GM23338 (cell line): Measurements from ENCODE around the gene CYP19A1. TPM values are rescaled to one million over a fixed set of nuclear protein-coding genes. Genes with fewer than 3 reads are reported as not detected.

Experiments
- ATAC-seq: fragments of 200-7000 bp; cut with Tn5 transposase; 3 replicates; pipeline ENCODE4 v1.9.1; 2020
- DNase-seq: peaks from one replicate; pipeline ENCODE4 v3.0.0-alpha.2; 2015; ENCODE audit warnings: low spot score
- H2AFZ ChIP-seq: fragments of 200-600 bp; sonication (generic); 2 replicates; pipeline ENCODE4 v1.8.0; 2016; ENCODE audit warnings: antibody characterized with exemption, mild to moderate bottlenecking, moderate library complexity
- H3F3A ChIP-seq: fragments of 200-600 bp; sonication (generic); replicated peaks from 2 replicates; pipeline ENCODE4 v1.8.0; 2017; ENCODE audit warnings: antibody characterized with exemption, mixed run types, low read depth
- H3K27ac ChIP-seq: fragments of 200-600 bp; sonication (generic); 2 replicates; pipeline ENCODE4 v1.6.1; 2016; ENCODE audit warnings: low read depth
- H3K27me3 ChIP-seq: fragments of 200-600 bp; sonication (generic); 2 replicates; pipeline ENCODE4 v1.8.0; 2016; ENCODE audit warnings: mild to moderate bottlenecking, mixed run types, moderate library complexity; ENCODE audit not compliant: insufficient read depth
- H3K36me3 ChIP-seq: fragments of 200-600 bp; sonication (generic); 2 replicates; pipeline ENCODE4 v1.8.0; 2016; ENCODE audit warnings: mild to moderate bottlenecking; ENCODE audit not compliant: insufficient read depth
- H3K4me1 ChIP-seq: fragments of 200-600 bp; sonication (generic); 2 replicates; pipeline ENCODE4 v1.8.0; 2016; ENCODE audit warnings: mild to moderate bottlenecking, moderate library complexity; ENCODE audit not compliant: insufficient read depth
- H3K4me2 ChIP-seq: fragments of 200-600 bp; sonication (generic); 2 replicates; pipeline ENCODE4 v1.7.1; 2017; ENCODE audit warnings: mixed run types
- H3K4me3 ChIP-seq: fragments of 200-600 bp; sonication (generic); 2 replicates; pipeline ENCODE4 v1.6.1; 2016; ENCODE audit warnings: mixed run types
- H3K79me2 ChIP-seq: fragments of 200-600 bp; sonication (generic); replicated peaks from 2 replicates; pipeline ENCODE4 v1.8.0; 2017; ENCODE audit warnings: mild to moderate bottlenecking; ENCODE audit not compliant: insufficient read depth
- H3K9me2 ChIP-seq: fragments of 200-600 bp; sonication (generic); 2 replicates; pipeline ENCODE4 v1.8.0; 2017; ENCODE audit not compliant: insufficient read depth
- H4K20me1 ChIP-seq: fragments of 200-600 bp; sonication (generic); replicated peaks from 2 replicates; pipeline ENCODE4 v1.8.0; 2017; ENCODE audit warnings: mild to moderate bottlenecking; ENCODE audit not compliant: insufficient read depth
- H3K27ac Mint-ChIP-seq: 2 replicates; pipeline ENCODE4 v1.8.0; 2020; ENCODE audit warnings: inconsistent platforms, mild to moderate bottlenecking, moderate library complexity, mixed read lengths
- H3K27me3 Mint-ChIP-seq: 3 replicates; pipeline ENCODE4 v1.8.0; 2022; ENCODE audit warnings: low read depth, mild to moderate bottlenecking, moderate library complexity, mixed read lengths, inconsistent platforms; ENCODE audit not compliant: insufficient read depth, poor library complexity
- H3K36me3 Mint-ChIP-seq: 3 replicates; pipeline ENCODE4 v1.8.0; 2021; ENCODE audit warnings: low read depth, mild to moderate bottlenecking, inconsistent platforms, moderate library complexity, mixed read lengths
- H3K4me1 Mint-ChIP-seq: 3 replicates; pipeline ENCODE4 v1.8.0; 2020; ENCODE audit warnings: mild to moderate bottlenecking, inconsistent platforms, mixed read lengths
- H3K4me3 Mint-ChIP-seq: 3 replicates; pipeline ENCODE4 v1.8.0; 2021; ENCODE audit warnings: moderate library complexity, mild to moderate bottlenecking, inconsistent platforms, mixed read lengths
- H3K9me3 Mint-ChIP-seq: 3 replicates; pipeline ENCODE4 v1.8.0; 2020; ENCODE audit warnings: moderate library complexity, mild to moderate bottlenecking, inconsistent platforms, mixed read lengths
- CREB1 ChIP-seq: fragments of 250-450 bp; sonication (Bioruptor Pico); IDR thresholded peaks from 2 replicates; pipeline ENCODE4 v1.5.0; 2020; ENCODE audit warnings: low read depth, mild to moderate bottlenecking, moderate library complexity
- CTCF ChIP-seq, 2 experiments: fragments of 200-600 bp in 1 of 2; sonication (generic) in 1 of 2; conservative IDR thresholded peaks; 2 replicates each; pipeline versions ENCODE4 v1.5.1 to v1.6.1; 2016 to 2017; ENCODE audit warnings: antibody characterized with exemption in 2 of 2, low read depth in 2 of 2, mild to moderate bottlenecking in 2 of 2, moderate library complexity in 1 of 2
- ETS1 ChIP-seq: IDR thresholded peaks from 2 replicates; pipeline ENCODE4 v1.6.1; 2016; ENCODE audit warnings: antibody characterized with exemption
- EZH2 ChIP-seq: fragments of 200-600 bp; sonication (generic); IDR thresholded peaks from one replicate; pipeline ENCODE4 v1.8.0; 2017; ENCODE audit warnings: antibody characterized with exemption, mild to moderate bottlenecking, low read depth; ENCODE audit not compliant: unreplicated experiment
- EZH2phosphoT487 ChIP-seq: fragments of 200-600 bp; sonication (generic); IDR thresholded peaks from one replicate; pipeline ENCODE4 v1.8.1; 2018; ENCODE audit warnings: antibody characterized with exemption; ENCODE audit not compliant: unreplicated experiment
- JUNB ChIP-seq: IDR thresholded peaks from one replicate; pipeline ENCODE4 v1.6.1; 2016; ENCODE audit warnings: antibody characterized with exemption; ENCODE audit not compliant: unreplicated experiment
- NANOG ChIP-seq: IDR thresholded peaks from 2 replicates; pipeline ENCODE4 v1.6.1; 2016; ENCODE audit warnings: antibody characterized with exemption, borderline replicate concordance
- POLR2AphosphoS5 ChIP-seq: IDR thresholded peaks from 2 replicates; pipeline ENCODE4 v1.6.1; 2016; ENCODE audit warnings: antibody characterized with exemption, low read depth
- REST ChIP-seq: IDR thresholded peaks from one replicate; pipeline ENCODE4 v1.6.1; 2018; ENCODE audit warnings: antibody characterized with exemption; ENCODE audit not compliant: unreplicated experiment
- STAT1 ChIP-seq: IDR thresholded peaks from one replicate; pipeline ENCODE4 v1.6.1; 2016; ENCODE audit warnings: antibody characterized with exemption; ENCODE audit not compliant: unreplicated experiment
- ZNF114 ChIP-seq: fragments of 250-450 bp; sonication (Bioruptor Pico); IDR thresholded peaks from 2 replicates; pipeline ENCODE4 v1.5.0; 2020; ENCODE audit warnings: mild to moderate bottlenecking, moderate library complexity
- ZNF331 ChIP-seq: fragments of 250-450 bp; sonication (Bioruptor Pico); IDR thresholded peaks from 2 replicates; pipeline ENCODE4 v1.5.0; 2020; ENCODE audit warnings: low read depth, mild to moderate bottlenecking, moderate library complexity
- polyA plus RNA-seq: library from polyadenylated mRNA; unstranded; fragments of >200 nt; fragmentation: Nextera tagmentation; extraction: Ambion mirVana; gene quantifications from 2 replicates; pipeline ENCODE4 v1.2.1, GENCODE V29; 2016
- total RNA-seq: library from RNA; depleted of rRNA; stranded (reverse); fragments of >200 nt; shearing (Covaris generic); gene quantifications from 2 replicates; pipeline ENCODE4 v1.2.3, GENCODE V29; 2014

The CYP19A1 gene
- total and polyA plus RNA-seq, 2 experiments from 2014 or later = 0.42 TPM; not detected in 1

GRCh38 chr15:51379390-51379789 lies 41.0 kb upstream of the CYP19A1 start:
- Histone ChIP-seq H3K27me3 (no peaks in the 10 kb centered on the region), H3K27ac (no peak overlapping the region), H3K9me2 (0 out of 2 replicates have a peak, but pooled peaks cover 4% of the 10 kb centered on the region), H4K20me1 (no peaks in the 10 kb centered on the region), H3F3A (no peaks in the 10 kb centered on the region), H3K79me2 (no peaks in the 10 kb centered on the region), H3K4me2 (no peak overlapping the region), H2AFZ (no peak overlapping the region), H3K36me3 (no peaks in the 10 kb centered on the region), H3K4me3 (no peak overlapping the region), H3K4me1 (no peaks in the 10 kb centered on the region)
- H3K9me3 Mint-ChIP-seq = no peaks in the 10 kb centered on the region; the same call in 2 of the 3 replicates
- no peak overlapping the region for H3K27ac Mint-ChIP-seq
- TF ChIP-seq POLR2AphosphoS5 = no peak
- no peak for TF ChIP-seq CTCF (conservative IDR thresholded peaks at IDR 0.05; ENCODE audit: low read depth in 2 of 2)
- TF ChIP-seq EZH2phosphoT487 = no peak
- no peak for TF ChIP-seq ZNF331 (CRISPR knock-in tag)
- TF ChIP-seq JUNB = no peak
- TF ChIP-seq EZH2 = no peak
- no peak for TF ChIP-seq STAT1
- no peak for TF ChIP-seq CREB1 (CRISPR knock-in tag)
- no peak for TF ChIP-seq ZNF114 (CRISPR knock-in tag)
- H3K27me3 Mint-ChIP-seq = no peaks in the 10 kb centered on the region
- no peaks in the 10 kb centered on the region for H3K36me3 Mint-ChIP-seq
- H3K4me1 Mint-ChIP-seq = peaks cover 4% of the 10 kb centered on the region
- ATAC-seq (no peak), DNase-seq (no peak)
- no peak overlapping the region for H3K4me3 Mint-ChIP-seq

- H3K4me1 Mint-ChIP-seq = peaks cover 4% of the 10 kb centered on the region
- no peaks in the 10 kb centered on the region; the same call in 2 of the 3 replicates for H3K9me3 Mint-ChIP-seq
- no peak overlapping the region for H3K27ac Mint-ChIP-seq
- Histone ChIP-seq H4K20me1 (no peaks in the 10 kb centered on the region), H3K27ac (no peak overlapping the region), H3K27me3 (no peaks in the 10 kb centered on the region), H3K4me3 (no peak overlapping the region), H3K4me2 (no peak overlapping the region), H3K79me2 (no peaks in the 10 kb centered on the region), H3K4me1 (no peaks in the 10 kb centered on the region), H3K9me2 (0 out of 2 replicates have a peak, but pooled peaks cover 4% of the 10 kb centered on the region), H3F3A (no peaks in the 10 kb centered on the region), H3K36me3 (no peaks in the 10 kb centered on the region), H2AFZ (no peak overlapping the region)
- no peaks in the 10 kb centered on the region for H3K36me3 Mint-ChIP-seq
- no peaks in the 10 kb centered on the region for H3K27me3 Mint-ChIP-seq
- TF ChIP-seq ZNF114 (CRISPR knock-in tag) = no peak
- TF ChIP-seq POLR2AphosphoS5 = no peak
- no peak for TF ChIP-seq STAT1
- no peak for TF ChIP-seq NANOG
- TF ChIP-seq JUNB = no peak
- TF ChIP-seq REST = no peak
- TF ChIP-seq EZH2 = no peak
- TF ChIP-seq ETS1 = no peak
- no peak overlapping the region for H3K4me3 Mint-ChIP-seq
- DNase-seq (no peak), ATAC-seq (no peak)
Measured at GRCh38 chr15:51378406-51378805, 40.0 kb upstream of the CYP19A1 start.
